ENCODE data around the gene ARHGAP4. TPM values are rescaled to one million over a fixed set of nuclear protein-coding genes. Genes with fewer than 3 reads are reported as not detected.
A peak's percentile ranks its signal among the peaks of the same experiment; 100 is the strongest.

The ARHGAP4 gene
- total and polyA plus RNA-seq, 10 of the 15 experiments (the other 5 are each of a cell fraction or from before 2014, with no cell fraction given), result 0.71 to 120 (median 44.3) TPM

DNA sequence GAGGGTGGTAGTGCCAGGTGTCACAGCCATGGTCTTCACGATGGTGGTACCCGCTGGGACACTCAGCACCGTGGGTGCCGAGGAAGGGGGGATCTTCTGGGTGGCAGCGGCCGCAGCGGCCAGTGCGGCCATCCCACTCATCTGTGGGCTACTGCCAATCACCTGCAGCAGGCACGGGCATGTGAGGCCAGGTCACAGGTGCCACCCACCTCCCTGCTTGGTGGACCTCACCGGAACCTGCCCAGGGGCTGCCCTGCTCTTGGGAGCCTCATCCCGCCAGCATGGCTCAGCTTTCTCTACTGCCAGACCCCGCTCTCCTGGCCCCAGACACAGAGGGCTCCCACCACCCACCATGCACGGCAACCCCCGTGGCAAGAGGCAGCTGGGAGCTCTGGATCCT lies 32.5 kb upstream of the ARHGAP4 start:
- no TSS peak for BruUV-seq (replicated peaks)
- peaks cover 14 to 81% of the 10 kb centered on the region in 2 experiments for H3K36me3 ChIP-seq (ENCODE audit: control insufficient read depth in 2 of 2, insufficient read depth in 2 of 2, low read length in 1 of 2)
- FAIRE-seq (no peak), ATAC-seq (no peak), DNase-seq (ENCODE audit: low read depth, low spot score) (no peak)
- no peak overlapping the region for H2AFZ ChIP-seq (ENCODE audit: control insufficient read depth, low read depth, low read length)
- RAD21 ChIA-PET (ENCODE audit: unreplicated experiment), result no interaction called here
- no peaks in the 10 kb centered on the region for H3K4me1 ChIP-seq (ENCODE audit: control insufficient read depth, insufficient read depth, low read length)
- CTCF ChIA-PET, result no interaction called here
- POLR2A ChIA-PET, result no interaction called here
- no peaks in the 10 kb centered on the region for H3K27me3 ChIP-seq (replicated peaks in 1 of 2; ENCODE audit: control insufficient read depth in 2 of 2, insufficient read depth in 2 of 2, low read length in 1 of 2)
- SMC1A ChIA-PET (ENCODE audit: uncharacterized antibody, unreplicated experiment), result no interaction called here
- H3K4me2 ChIP-seq (ENCODE audit: control insufficient read depth, insufficient read depth), result no peak overlapping the region
- TF ChIP-seq, protein P1, sequence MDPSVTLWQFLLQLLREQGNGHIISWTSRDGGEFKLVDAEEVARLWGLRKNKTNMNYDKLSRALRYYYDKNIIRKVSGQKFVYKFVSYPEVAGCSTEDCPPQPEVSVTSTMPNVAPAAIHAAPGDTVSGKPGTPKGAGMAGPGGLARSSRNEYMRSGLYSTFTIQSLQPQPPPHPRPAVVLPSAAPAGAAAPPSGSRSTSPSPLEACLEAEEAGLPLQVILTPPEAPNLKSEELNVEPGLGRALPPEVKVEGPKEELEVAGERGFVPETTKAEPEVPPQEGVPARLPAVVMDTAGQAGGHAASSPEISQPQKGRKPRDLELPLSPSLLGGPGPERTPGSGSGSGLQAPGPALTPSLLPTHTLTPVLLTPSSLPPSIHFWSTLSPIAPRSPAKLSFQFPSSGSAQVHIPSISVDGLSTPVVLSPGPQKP (IDR thresholded peaks at IDR 0.05; ENCODE audit: low read depth, low read length), result no peak
- TF ChIP-seq POLR2A (IDR thresholded peaks at IDR 0.05; ENCODE audit: low read depth, low read length) (0 out of 2 replicates have a peak, but pooled peaks have one; percentile 4), GABPA (IDR thresholded peaks at IDR 0.05; ENCODE audit: low read depth) (no peak)
- TF ChIP-seq, protein P2, sequence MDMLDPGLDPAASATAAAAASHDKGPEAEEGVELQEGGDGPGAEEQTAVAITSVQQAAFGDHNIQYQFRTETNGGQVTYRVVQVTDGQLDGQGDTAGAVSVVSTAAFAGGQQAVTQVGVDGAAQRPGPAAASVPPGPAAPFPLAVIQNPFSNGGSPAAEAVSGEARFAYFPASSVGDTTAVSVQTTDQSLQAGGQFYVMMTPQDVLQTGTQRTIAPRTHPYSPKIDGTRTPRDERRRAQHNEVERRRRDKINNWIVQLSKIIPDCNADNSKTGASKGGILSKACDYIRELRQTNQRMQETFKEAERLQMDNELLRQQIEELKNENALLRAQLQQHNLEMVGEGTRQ (IDR thresholded peaks at IDR 0.05; ENCODE audit: borderline replicate concordance, low read depth, low read length), result no peak
- no peaks in the 10 kb centered on the region for H3K79me2 ChIP-seq (ENCODE audit: control insufficient read depth, insufficient read depth, low read length)
- no peak overlapping the region for H3K4me3 ChIP-seq
- 98% methylated on average over 14 of the region's 14 CpGs for WGBS (ENCODE audit: insufficient coverage, insufficient replicate concordance, low lambda C conversion rate, missing lambda C conversion rate)
- intact Hi-C loops (cut with micrococcal nuclease; ENCODE audit: unreplicated experiment) (no loop called here), in situ Hi-C loops (cut with MboI) (no loop called here)
- H3K27ac ChIP-seq (ENCODE audit: control insufficient read depth, insufficient read depth), result no peak overlapping the region
- H3K9ac ChIP-seq (ENCODE audit: control insufficient read depth, insufficient read depth, low read length), result no peak overlapping the region
- H3K9me3 ChIP-seq (replicated peaks; ENCODE audit: control insufficient read depth, insufficient read depth, low read length), result no peaks in the 10 kb centered on the region
- H4K20me1 ChIP-seq (ENCODE audit: control insufficient read depth, insufficient read depth), result no peaks in the 10 kb centered on the region

DNA sequence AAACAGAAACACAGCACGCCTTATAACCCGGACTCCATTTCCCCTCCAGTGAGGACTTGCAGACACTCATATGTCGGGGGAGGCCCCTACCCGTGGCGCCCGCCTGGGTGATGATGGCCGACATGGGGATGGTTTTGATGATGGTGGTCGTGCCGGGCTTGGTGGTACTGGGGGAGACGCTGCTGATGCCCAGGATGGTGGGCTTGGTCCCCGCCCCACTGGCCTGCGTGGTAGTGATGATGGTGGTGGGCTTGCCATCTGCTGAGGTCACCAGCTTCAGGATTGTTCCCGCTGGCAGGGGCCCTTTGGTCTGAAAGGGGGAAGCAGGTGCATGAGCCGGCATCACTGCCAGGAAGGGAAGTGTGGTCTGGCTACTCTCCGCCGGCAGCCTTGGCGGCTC lies 31.2 kb upstream of the ARHGAP4 start:
- POLR2A ChIA-PET, result no interaction called here
- no peak for ATAC-seq
- no peak overlapping the region for H3K4me2 ChIP-seq (ENCODE audit: control insufficient read depth, insufficient read depth)
- CTCF ChIA-PET, result no interaction called here
- in situ Hi-C loops (cut with MboI) (no loop called here), intact Hi-C loops (cut with micrococcal nuclease; ENCODE audit: unreplicated experiment) (no loop called here)
- H2AFZ ChIP-seq (ENCODE audit: control insufficient read depth, low read depth, low read length), result no peak overlapping the region
- FAIRE-seq, result no peak
- H3K27me3 ChIP-seq (replicated peaks in 1 of 2; ENCODE audit: control insufficient read depth in 2 of 2, insufficient read depth in 2 of 2, low read length in 1 of 2), result no peaks in the 10 kb centered on the region
- 94% methylated on average over 17 of the region's 17 CpGs for WGBS (ENCODE audit: insufficient coverage, insufficient replicate concordance, low lambda C conversion rate, missing lambda C conversion rate)
- no peaks in the 10 kb centered on the region for H3K4me1 ChIP-seq (ENCODE audit: control insufficient read depth, insufficient read depth, low read length)
- no peaks in the 10 kb centered on the region for H4K20me1 ChIP-seq (ENCODE audit: control insufficient read depth, insufficient read depth)
- no peaks in the 10 kb centered on the region; the same call in 1 of the 2 replicates for H3K79me2 ChIP-seq (ENCODE audit: control insufficient read depth, insufficient read depth, low read length)
- no peak overlapping the region for H3K27ac ChIP-seq (ENCODE audit: control insufficient read depth, insufficient read depth)
- H3K36me3 ChIP-seq (ENCODE audit: control insufficient read depth in 2 of 2, insufficient read depth in 2 of 2, low read length in 1 of 2), result peaks cover 17 to 78% of the 10 kb centered on the region in 2 experiments
- H3K4me3 ChIP-seq, result no peak overlapping the region
- RAD21 ChIA-PET (ENCODE audit: unreplicated experiment), result no interaction called here
- BruUV-seq (replicated peaks), result no TSS peak
- SMC1A ChIA-PET (ENCODE audit: uncharacterized antibody, unreplicated experiment), result no interaction called here
- H3K9ac ChIP-seq (ENCODE audit: control insufficient read depth, insufficient read depth, low read length), result no peak overlapping the region
- H3K9me3 ChIP-seq (replicated peaks; ENCODE audit: control insufficient read depth, insufficient read depth, low read length), result no peaks in the 10 kb centered on the region
- DNase-seq (ENCODE audit: low read depth, low spot score), result no peak
- TF ChIP-seq CREM (IDR thresholded peaks at IDR 0.05; ENCODE audit: low read depth) (no peak), SMARCA5 (IDR thresholded peaks at IDR 0.05) (no peak), NR2C2 (IDR thresholded peaks at IDR 0.05; ENCODE audit: borderline replicate concordance, control insufficient read depth, insufficient read length, low read depth) (no peak), POLR2AphosphoS2 (IDR thresholded peaks at IDR 0.05; ENCODE audit: low read depth, low read length) (no peak)
- TF ChIP-seq, protein P3, sequence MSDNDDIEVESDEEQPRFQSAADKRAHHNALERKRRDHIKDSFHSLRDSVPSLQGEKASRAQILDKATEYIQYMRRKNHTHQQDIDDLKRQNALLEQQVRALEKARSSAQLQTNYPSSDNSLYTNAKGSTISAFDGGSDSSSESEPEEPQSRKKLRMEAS (IDR thresholded peaks at IDR 0.05; ENCODE audit: low read depth, low read length), result no peak
- TF ChIP-seq, protein P4, sequence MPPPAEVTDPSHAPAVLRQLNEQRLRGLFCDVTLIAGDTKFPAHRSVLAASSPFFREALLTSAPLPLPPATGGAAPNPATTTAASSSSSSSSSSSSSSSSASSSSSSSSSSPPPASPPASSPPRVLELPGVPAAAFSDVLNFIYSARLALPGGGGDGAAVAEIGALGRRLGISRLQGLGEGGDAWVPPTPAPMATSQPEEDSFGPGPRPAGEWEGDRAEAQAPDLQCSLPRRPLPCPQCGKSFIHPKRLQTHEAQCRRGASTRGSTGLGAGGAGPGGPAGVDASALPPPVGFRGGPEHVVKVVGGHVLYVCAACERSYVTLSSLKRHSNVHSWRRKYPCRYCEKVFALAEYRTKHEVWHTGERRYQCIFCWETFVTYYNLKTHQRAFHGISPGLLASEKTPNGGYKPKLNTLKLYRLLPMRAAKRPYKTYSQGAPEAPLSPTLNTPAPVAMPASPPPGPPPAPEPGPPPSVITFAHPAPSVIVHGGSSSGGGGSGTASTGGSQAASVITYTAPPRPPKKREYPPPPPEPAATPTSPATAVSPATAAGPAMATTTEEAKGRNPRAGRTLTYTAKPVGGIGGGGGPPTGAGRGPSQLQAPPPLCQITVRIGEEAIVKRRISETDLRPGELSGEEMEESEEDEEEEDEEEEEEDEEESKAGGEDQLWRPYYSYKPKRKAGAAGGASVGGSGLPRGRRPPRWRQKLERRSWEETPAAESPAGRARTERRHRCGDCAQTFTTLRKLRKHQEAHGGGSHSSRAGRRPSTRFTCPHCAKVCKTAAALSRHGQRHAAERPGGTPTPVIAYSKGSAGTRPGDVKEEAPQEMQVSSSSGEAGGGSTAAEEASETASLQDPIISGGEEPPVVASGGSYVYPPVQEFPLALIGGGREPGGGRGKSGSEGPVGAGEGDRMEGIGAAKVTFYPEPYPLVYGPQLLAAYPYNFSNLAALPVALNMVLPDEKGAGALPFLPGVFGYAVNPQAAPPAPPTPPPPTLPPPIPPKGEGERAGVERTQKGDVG (CRISPR knock-in tag; IDR thresholded peaks at IDR 0.05), result no peak

Measured in GM12878 (cell line).